Breast epithelium (tissue), 3 donors: Measurements from ENCODE around the gene PAK6.

ENCODE experiments used
- CTCF ChIP-seq, 3 donors: fragments of 450-650 bp; IDR thresholded peaks; one replicate each; pipeline ENCODE4 v1.5.1; 2016 to 2017; ENCODE audit warnings: antibody characterized with exemption in 3 of 3, mild to moderate bottlenecking in 3 of 3, moderate library complexity in 3 of 3
- POLR2A ChIP-seq: fragments of 450-650 bp; IDR thresholded peaks from one replicate; pipeline ENCODE4 v1.6.1; 2016; ENCODE audit warnings: antibody characterized with exemption, mild to moderate bottlenecking, moderate library complexity
- POLR2AphosphoS5 ChIP-seq, 3 donors: sonication (generic); formaldehyde crosslinking; IDR thresholded peaks; one replicate each; pipeline ENCODE4 v1.6.1; 2017; ENCODE audit warnings: antibody characterized with exemption in 3 of 3

DNA sequence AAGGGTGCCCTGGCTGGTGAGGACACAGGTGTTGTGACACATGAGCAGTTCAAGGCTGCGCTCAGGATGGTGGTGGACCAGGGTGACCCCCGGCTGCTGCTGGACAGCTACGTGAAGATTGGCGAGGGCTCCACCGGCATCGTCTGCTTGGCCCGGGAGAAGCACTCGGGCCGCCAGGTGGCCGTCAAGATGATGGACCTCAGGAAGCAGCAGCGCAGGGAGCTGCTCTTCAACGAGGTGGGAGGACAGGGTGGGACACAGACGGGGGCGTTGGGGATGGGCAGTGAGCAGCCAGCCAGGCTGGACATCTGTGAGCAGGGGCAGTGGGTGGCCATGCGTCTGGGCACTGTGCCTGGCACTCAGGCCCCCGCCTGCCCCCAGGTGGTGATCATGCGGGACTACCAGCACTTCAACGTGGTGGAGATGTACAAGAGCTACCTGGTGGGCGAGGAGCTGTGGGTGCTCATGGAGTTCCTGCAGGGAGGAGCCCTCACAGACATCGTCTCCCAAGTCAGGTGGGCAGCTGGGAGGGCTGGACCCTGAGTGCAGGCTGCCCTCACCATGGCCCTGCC lies 33.7 kb downstream of the PAK6 start:
- peak in 1 of 3 donors; percentile 10 for TF ChIP-seq CTCF (IDR thresholded peaks at IDR 0.05)
- no peak for TF ChIP-seq POLR2A
- TF ChIP-seq POLR2AphosphoS5 (IDR thresholded peaks at IDR 0.05), result no peak
